Esophagus muscularis mucosa (tissue), 4 donors: ENCODE data around the gene THG1L. TPM values are rescaled to one million over a fixed set of nuclear protein-coding genes. Genes with fewer than 3 reads are reported as not detected.

ENCODE experiments used
- DNase-seq: peaks from one replicate; pipeline ENCODE4 v3.0.0-alpha.2; 2017; ENCODE audit errors: extremely low spot score
- H3K27ac ChIP-seq, 4 donors: fragments of 200-600 bp; sonication (generic); replicated peaks in 1 of 4; 1 replicate in 3 of 4; 2 replicates in 1 of 4; pipeline ENCODE4 v1.5.1; 2016 to 2019; ENCODE audit warnings: mild to moderate bottlenecking in 1 of 4
- H3K27me3 ChIP-seq, 4 donors: fragments of 200-600 bp; sonication (generic); one replicate each; pipeline versions ENCODE4 v1.5.1 to v1.6.0; 2016 to 2019
- H3K36me3 ChIP-seq, 4 donors: fragments of 200-600 bp; sonication (generic); one replicate each; pipeline ENCODE4 v1.5.1; 2016 to 2019
- H3K4me1 ChIP-seq, 4 donors: fragments of 200-600 bp; sonication (generic); one replicate each; pipeline ENCODE4 v1.5.1; 2016 to 2019
- H3K4me3 ChIP-seq, 4 donors: fragments of 200-600 bp; sonication (generic); 1 replicate in 2 of 4; 2 replicates in 2 of 4; pipeline ENCODE4 v1.5.1; 2016 to 2019; ENCODE audit warnings: mild to moderate bottlenecking in 4 of 4, moderate library complexity in 1 of 4
- H3K9me3 ChIP-seq, 4 donors: fragments of 200-600 bp; sonication (generic); 1 replicate in 3 of 4; 2 replicates in 1 of 4; pipeline ENCODE4 v1.5.1; 2016 to 2019
- CTCF ChIP-seq, 3 experiments: fragments of 200-600 bp in 2 of 3; fragments of 450-650 bp in 1 of 3; sonication (generic) in 2 of 3; IDR thresholded peaks; one replicate each; pipeline ENCODE4 v1.5.1; 2017 to 2019; ENCODE audit warnings: antibody characterized with exemption in 3 of 3, mild to moderate bottlenecking in 2 of 3, moderate library complexity in 1 of 3
- EP300 ChIP-seq: sonication (generic); formaldehyde crosslinking; IDR thresholded peaks from one replicate; pipeline ENCODE4 v1.6.1; 2017; ENCODE audit warnings: antibody characterized with exemption
- POLR2A ChIP-seq: fragments of 450-650 bp; IDR thresholded peaks from one replicate; pipeline ENCODE4 v1.6.1; 2017; ENCODE audit warnings: antibody characterized with exemption, moderate library complexity, mild to moderate bottlenecking, low read depth
- POLR2AphosphoS5 ChIP-seq, 2 donors: sonication (generic); formaldehyde crosslinking; IDR thresholded peaks; one replicate each; pipeline ENCODE4 v1.6.1; 2017; ENCODE audit warnings: antibody characterized with exemption in 2 of 2
- WGBS: methylation state at CpG from one replicate; pipeline ENCODE4 v1.1.5; 2018; 5-methylcytosine and 5-hydroxymethylcytosine counted together
- intact Hi-C: fragments of 100-400 bp; cut with DNase I; formaldehyde crosslinking; loops from one replicate; pipeline ENCODE4 v1.15.1; 2023
- total RNA-seq, 4 donors: library from RNA; depleted of rRNA; stranded (reverse); fragments of >200 nt; gene quantifications; one replicate each; pipeline versions ENCODE4 v1.1.0 to v1.2.1, GENCODE V29; 2016

THG1L gene
- total RNA-seq, 4 donors from 2014 or later: 14.1 to 22.7 (median 20.7) TPM

DNA sequence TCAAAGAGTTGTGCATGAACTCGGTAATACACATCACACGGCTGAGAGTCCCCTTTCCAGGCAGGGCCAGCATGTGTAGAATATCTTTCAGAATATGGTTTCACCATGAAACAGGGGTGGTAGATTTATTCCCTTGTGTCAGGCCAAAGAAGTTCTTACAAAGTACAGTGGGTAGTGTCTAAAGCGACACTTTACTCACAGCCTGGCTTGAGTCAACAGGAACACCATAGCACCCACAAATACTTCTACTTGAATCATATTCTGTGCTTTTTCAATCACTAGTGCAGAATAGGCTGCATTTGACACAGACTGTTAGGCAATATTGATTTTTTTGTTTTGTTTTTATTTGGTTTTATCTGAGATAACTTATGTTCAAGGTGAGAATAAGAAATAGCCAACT is 24.9 kb downstream of the THG1L start:
- WGBS: 94% methylated on average over 3 of the region's 3 CpGs
- no peaks in the 10 kb centered on the region for H3K27me3 ChIP-seq
- peaks cover 53 to 100% (median 82%) of the 10 kb centered on the region in 4 donors for H3K36me3 ChIP-seq
- no peak overlapping the region for H3K27ac ChIP-seq
- no peak for TF ChIP-seq POLR2A
- no peak for TF ChIP-seq EP300
- TF ChIP-seq POLR2AphosphoS5 (IDR thresholded peaks at IDR 0.05): no peak
- TF ChIP-seq CTCF (IDR thresholded peaks at IDR 0.05): no peak
- DNase-seq: no peak
- H3K4me1 ChIP-seq: peaks cover 0 to 5% (median 4%) of the 10 kb centered on the region in 4 donors
- H3K9me3 ChIP-seq: no peaks in the 10 kb centered on the region
- intact Hi-C loops: no loop called here
- no peak overlapping the region for H3K4me3 ChIP-seq

- Histone ChIP-seq H3K4me3 (no peak overlapping the region), H3K4me1 (peaks cover 0 to 18% (median 16%) of the 10 kb centered on the region in 4 donors), H3K36me3 (peaks cover 31 to 79% (median 59%) of the 10 kb centered on the region in 4 donors), H3K9me3 (no peaks in the 10 kb centered on the region), H3K27me3 (no peaks in the 10 kb centered on the region), H3K27ac (no peak overlapping the region)
- no peak for TF ChIP-seq EP300
- no peak for DNase-seq
- WGBS: 94% methylated on average over 1 of the region's 1 CpG
- intact Hi-C loops: no loop called here
Measured at GRCh38 chr5:157758706-157759105, 27.5 kb downstream of the THG1L start.

GRCh38 chr5:157761690-157762621 is 30.7 kb downstream of the THG1L start:
- intact Hi-C loops: loop anchor here (5.0 kb wide), 1 partner anchor 235 kb away; no protein-coding TSS in a partner anchor
- TF ChIP-seq CTCF (IDR thresholded peaks at IDR 0.05): peak; percentile 71 to 81 (median 78)
- no peak for TF ChIP-seq EP300
- no peak for TF ChIP-seq POLR2A
- 35% methylated on average over 10 of the region's 10 CpGs for WGBS
- DNase-seq: no peak
- Histone ChIP-seq H3K9me3 (no peaks in the 10 kb centered on the region), H3K27me3 (no peaks in the 10 kb centered on the region), H3K4me3 (no peak overlapping the region), H3K36me3 (peaks cover 5 to 47% (median 29%) of the 10 kb centered on the region in 4 donors), H3K4me1 (peaks cover 0 to 18% (median 16%) of the 10 kb centered on the region in 4 donors), H3K27ac (peak overlapping the region in 2 of 4 donors; percentile 15 to 36)

GRCh38 chr5:157764531-157764930 is 33.3 kb downstream of the THG1L start:
- H3K27ac ChIP-seq: no peak overlapping the region
- no peak for DNase-seq
- no peaks in the 10 kb centered on the region for H3K9me3 ChIP-seq
- peaks cover 5 to 21% (median 15%) of the 10 kb centered on the region in 4 donors for H3K36me3 ChIP-seq
- intact Hi-C loops: loop anchor here (5.0 kb wide), 1 partner anchor 233 kb away; no protein-coding TSS in a partner anchor
- no peaks in the 10 kb centered on the region for H3K27me3 ChIP-seq
- peaks cover 0 to 18% (median 16%) of the 10 kb centered on the region in 4 donors for H3K4me1 ChIP-seq
- 83% methylated on average over 6 of the region's 6 CpGs for WGBS
- TF ChIP-seq POLR2A (no peak), POLR2AphosphoS5 (IDR thresholded peaks at IDR 0.05) (no peak), EP300 (no peak), CTCF (IDR thresholded peaks at IDR 0.05) (no peak)
- H3K4me3 ChIP-seq: no peak overlapping the region

DNA sequence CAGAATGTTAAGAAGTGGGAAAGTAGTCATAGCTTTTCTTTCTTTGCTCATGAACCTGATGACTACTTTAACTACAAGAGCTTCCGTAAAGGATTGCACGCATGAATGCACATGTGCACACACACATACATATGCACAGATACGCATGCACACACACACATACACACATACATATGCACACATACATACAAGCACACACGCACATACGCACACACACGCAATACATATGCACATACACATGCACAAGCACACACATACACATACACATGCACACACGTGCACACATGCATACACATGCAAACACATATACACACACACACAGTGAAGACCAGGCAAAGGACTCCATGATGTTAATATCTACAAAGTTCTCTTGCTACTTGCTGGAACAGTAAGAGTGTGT is 35.2 kb downstream of the THG1L start:
- Histone ChIP-seq H3K27ac (no peak overlapping the region), H3K4me3 (no peak overlapping the region), H3K36me3 (peaks cover 0 to 2% (median 0%) of the 10 kb centered on the region in 4 donors), H3K9me3 (no peaks in the 10 kb centered on the region), H3K27me3 (no peaks in the 10 kb centered on the region), H3K4me1 (peaks cover 0 to 12% (median 11%) of the 10 kb centered on the region in 4 donors)
- 96% methylated on average over 7 of the region's 7 CpGs for WGBS
- TF ChIP-seq CTCF (IDR thresholded peaks at IDR 0.05) (no peak), EP300 (no peak), POLR2A (no peak)
- no peak for DNase-seq
- intact Hi-C loops: no loop called here
